SK-N-DZ (cell line): ENCODE data around the gene TMEM9.

Experiments
- DNase-seq: peaks from one replicate; pipeline ENCODE4 v3.0.0-alpha.2; 2015; ENCODE audit warnings: low spot score

Gene TMEM9

DNA sequence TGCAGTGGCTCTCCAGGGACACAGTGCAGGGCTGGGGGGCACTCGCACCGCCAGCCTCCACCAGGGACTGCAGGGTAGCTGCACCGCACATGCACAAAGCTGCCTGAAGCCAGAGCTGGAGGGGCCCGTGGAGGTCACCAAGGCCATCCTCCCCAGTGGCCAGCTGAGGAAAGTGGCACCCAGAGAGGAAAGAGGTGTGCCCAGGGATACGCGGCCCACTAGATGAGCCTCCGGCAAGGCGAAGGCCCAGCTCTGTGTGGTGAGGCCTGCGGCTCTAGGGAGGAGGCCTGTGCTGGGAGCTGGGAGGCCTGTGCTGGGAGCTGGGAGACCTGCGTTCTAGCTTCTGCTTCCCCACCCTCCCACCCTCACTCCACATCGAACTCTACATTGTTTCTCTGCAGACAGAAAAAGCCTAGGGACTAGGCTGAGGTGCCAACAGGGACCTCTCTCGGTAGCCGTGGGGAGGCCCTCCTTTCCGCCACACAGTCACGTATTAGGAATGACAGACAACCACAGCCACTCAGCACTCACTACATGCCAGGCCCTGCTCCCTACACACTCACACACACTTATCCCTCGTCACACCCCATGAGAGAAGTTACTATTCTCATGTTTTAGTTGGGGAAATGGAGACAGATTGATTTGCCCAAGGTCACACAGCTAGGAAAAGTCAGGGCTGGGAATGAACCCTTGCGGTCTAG lies 26.4 kb downstream of the TMEM9 start:
- no peak for DNase-seq

DNA sequence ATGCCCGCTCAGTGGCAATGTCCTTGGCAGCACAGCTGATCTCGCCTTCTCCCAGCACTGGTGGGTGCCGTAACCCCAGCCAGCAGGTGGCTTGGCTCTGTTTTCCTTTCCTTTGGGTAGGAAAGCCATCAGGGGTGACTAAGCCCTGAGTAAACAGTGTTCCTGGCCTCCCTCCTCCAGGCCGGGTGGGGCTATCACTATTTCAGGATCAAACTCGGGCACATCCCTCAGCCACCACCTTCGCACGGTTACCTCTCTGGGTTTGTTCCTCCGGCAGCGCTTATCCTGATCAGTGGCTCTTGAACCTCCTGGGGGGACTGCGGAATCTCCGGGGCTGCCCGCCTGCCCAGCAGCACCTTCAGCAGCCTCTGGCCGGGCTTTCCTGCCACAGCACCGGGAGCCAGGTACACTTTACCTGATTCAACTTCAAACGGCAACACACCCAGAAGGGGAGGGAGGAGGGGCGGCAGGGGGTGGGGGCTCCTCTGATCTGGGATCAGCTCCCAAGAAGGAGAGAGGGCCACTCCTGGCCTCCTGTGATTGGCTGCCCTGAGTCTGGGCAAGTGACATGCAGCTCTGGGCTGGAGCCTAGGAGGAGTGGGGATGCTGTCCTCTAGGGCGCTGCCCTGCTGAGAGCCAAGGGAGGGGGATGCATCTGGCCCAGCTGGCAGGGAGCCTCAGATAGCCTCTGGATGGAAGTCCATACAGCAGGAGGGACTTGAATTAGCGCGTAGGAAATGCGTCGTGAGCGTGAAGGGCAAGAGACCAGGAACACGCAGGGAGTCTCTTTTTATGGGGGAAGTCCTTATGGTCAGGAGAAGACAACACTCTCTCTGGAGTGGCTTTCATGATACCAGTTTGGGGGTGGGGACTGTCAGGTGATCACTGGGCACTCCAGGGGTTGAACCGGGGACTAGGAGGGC lies 27.2 kb downstream of the TMEM9 start, which contains the start of gene ASCL5:
TSS of gene ASCL5 (minus strand) at position 353 of the 923 bp plus-strand sequence. CDS start 11,812 bp downstream, outside the sequence.
- no peak for DNase-seq

GRCh38 chr1:201126463-201126831 lies 27.8 kb downstream of the TMEM9 start:
- DNase-seq = no peak

GRCh38 chr1:201125800-201126199 lies 28.5 kb downstream of the TMEM9 start:
- DNase-seq = no peak

GRCh38 chr1:201125019-201125418 lies 29.3 kb downstream of the TMEM9 start:
- DNase-seq = no peak

DNA sequence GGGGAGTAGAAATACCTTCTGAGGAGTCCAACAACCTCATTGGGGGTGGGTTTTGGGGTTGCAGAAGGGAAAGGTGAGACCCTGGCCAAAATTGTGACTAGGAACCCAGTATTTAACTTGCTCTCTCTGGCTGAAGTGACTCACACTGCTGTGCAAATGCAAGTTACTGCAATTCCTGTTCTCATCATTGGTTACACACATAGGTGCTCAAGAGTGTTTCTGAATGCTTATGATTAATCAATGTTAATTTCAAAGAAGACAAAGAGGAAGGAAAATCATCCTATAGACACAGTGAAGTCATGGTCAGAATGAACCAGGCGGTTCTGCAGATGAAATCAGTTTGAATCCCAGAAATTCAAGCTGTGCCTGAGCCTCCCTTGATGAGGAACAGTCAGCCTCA lies 30.4 kb downstream of the TMEM9 start:
- DNase-seq = no peak

DNA sequence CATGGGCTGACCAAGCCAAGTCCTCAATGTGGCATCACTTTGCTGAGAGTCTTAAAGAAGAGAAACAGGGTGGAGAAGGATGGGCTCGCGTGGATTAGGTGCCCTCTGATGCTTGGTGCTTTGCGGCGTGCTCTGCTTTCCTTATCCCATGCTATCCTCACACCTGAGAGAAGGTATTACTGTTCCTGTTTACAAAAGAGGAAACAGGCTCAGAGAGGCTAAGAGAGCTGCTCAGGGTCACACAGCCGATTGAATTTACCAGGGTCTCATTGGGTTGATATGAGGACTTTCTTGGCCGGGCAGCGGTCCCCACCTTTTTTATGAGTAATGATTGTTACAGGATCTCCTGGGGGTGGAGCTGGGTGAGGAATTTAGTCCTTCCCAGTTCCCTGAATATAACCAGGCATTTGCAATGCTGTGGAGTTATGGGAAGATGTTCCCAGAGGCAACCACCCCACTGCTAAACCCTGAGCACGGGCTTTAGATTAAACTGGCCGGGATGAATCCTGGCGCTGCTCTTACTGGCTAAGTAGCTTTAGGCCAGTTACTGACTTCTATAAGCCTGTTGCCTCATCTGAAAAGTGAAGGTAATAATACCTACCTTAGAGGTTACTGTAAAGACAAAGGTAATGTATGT lies 31.8 kb downstream of the TMEM9 start:
- no peak for DNase-seq

- DNase-seq = peak; percentile 23
Observed at GRCh38 chr1:201119206-201120197, 34.8 kb downstream of the TMEM9 start.

GRCh38 chr1:201116091-201116490 lies 38.2 kb downstream of the TMEM9 start:
- DNase-seq = no peak

DNA sequence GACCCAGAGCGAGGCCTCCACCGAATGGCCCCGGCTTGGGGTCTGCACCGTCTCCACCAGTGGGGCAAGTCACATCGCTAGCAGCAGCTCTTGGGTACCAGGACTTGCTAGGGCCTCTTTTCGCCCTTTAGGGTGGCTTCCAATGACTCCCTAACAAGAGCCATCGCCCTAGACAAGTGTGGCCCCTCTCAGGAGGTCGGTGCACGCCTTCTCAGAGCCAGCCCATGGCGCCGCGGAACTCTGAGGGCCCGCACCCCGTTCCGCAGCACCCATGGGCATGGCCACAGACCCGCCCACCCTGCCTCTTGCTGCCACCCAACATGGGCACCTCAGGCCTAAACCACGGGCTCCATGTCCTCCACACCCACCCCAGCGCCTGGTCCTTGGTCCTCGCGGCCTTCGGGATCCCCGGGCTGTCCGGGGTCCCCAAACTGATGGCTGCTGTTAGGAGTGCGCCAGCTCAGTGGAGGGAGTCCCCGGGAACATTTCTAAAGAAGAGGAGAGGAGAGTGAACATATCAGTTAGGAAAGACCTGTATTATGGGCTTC lies 38.8 kb downstream of the TMEM9 start:
- no peak for DNase-seq

DNA sequence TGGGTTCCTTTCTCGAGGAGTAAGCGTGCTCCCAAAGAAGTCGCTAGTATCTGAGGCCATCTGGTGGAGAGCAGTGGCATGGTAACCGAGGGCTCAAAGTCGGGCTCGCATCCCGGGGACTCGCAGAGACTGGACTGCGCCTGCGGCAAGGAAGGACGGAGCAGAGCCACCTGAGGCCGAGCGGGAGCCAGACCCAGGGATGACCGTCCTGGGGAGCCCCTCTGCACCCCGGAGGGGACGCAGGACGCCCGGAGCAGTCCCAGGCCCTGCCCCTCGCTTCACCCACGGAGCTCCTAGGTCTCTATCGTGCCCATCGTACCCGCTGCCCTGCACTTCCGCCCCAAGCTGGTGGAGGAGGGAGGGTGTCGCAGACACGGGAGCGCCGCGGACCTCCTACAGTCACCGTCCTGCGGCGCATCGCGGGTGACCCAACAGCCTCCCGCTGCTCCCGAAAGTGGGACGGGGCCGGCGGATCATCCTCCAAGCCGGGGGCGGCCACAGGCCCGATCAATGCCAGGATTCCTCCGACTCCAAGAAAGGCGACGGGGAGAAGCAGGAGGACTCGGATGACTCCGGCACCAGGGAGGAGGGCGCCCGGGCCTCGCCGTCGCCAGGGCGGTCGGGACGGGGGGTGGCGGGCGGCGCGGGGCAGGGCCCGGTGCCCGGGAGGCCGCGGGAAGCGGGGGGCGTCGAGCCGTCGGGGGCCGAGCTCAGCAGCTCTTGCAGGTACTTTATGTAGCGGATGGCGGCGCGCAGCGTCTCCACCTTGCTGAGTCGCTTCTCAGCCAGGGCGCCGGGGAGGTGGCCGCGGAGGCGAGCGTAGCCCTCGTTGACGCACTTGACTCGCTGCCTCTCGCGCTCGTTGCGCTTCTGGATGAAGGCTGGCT lies 39.8 kb downstream of the TMEM9 start:
- DNase-seq = peak; percentile 90

GRCh38 chr1:201113451-201114244 lies 40.6 kb downstream of the TMEM9 start:
- no peak for DNase-seq

- DNase-seq = no peak
Observed at GRCh38 chr1:201112926-201113325, 41.3 kb downstream of the TMEM9 start.

DNA sequence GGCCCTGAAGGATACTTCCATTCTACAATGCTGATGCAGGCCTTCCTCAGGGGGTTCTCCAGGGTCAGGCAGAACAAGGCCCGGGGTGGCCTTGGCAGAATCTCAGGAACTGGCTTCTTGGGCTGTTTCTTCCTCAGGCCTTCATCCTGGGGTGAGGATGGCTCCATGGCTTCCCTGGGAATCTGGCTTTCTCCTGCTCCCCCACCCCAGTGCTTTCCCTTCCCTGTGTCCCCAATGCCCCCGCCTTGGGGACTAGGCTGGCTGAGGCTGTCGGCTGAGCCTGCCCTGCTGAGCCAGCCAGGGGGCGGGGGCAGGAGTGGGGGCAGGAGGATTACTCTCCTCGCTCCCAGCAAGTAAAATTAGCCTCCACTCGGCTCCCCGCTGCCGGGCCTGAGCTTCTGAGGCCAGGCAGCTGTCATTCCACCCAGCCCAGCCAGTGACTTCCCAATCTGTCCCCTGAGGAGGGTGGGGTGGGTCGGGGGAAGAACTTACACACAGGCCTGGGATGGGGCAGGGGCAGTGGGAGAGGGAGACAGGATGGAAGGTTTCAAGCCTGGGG lies 42.0 kb downstream of the TMEM9 start, which contains the start of gene CACNA1S:
TSS of gene CACNA1S (minus strand) at position 254 of the 559 bp plus-strand sequence. CDS start at position 167, 87 bp downstream.
- DNase-seq = no peak

- no peak for DNase-seq
Observed at GRCh38 chr1:201111672-201112071, 42.6 kb downstream of the TMEM9 start.

GRCh38 chr1:201111156-201111555 lies 43.1 kb downstream of the TMEM9 start:
- no peak for DNase-seq

DNA sequence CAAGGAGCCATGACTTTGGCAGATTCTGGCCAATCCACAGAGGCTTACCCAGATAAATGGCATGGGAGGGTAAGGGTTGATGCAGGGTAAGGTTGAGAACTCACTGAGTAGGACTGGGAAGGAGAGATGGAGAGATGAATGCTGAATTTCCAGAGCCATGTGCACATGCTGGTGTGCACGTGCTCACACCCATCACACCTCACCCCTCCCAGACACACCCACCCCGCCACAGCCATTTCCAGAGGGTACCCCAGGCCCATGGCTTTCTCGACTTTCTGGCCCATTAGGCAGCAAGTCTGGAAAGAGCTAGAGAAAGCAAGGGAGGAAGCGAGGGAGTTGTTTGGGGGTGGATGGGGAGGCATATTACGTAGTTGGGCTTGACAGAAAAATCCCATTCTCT lies 43.7 kb downstream of the TMEM9 start:
- DNase-seq = no peak

GRCh38 chr1:201110138-201110537 lies 44.1 kb downstream of the TMEM9 start:
- DNase-seq = no peak
